GM18499 (cell line): ENCODE data around the gene OPN4.

Source experiments
- ATAC-seq: cut with Tn5 transposase; IDR thresholded peaks from one replicate; pipeline ENCODE4 v1.9.1; 2021; ENCODE audit warnings: moderate number of reproducible peaks; ENCODE audit not compliant: insufficient read depth, unreplicated experiment

OPN4 gene

DNA sequence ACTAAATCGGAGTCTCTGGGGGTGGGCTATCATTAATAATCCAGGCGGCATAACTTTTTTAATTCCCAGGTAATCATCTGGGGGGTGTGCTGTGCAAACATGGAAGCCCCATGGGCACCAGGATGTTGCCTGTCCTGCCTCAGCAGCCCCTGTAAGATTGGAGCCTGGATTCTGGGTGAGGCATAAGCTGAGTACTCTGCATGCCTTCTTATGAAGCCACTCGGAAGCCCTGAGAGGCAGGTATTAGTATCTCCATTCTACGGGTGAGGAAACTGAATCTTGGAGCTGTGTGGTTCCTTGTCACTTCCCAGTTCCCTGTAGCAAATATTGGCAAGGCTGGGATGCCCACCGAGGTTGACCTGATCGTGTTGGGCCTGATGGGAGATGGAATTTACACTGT lies 7.4 kb upstream of the OPN4 start:
- ATAC-seq, result no peak

- ATAC-seq, result no peak
Measured at GRCh38 chr10:86647773-86648703, 6.3 kb upstream of the OPN4 start.

DNA sequence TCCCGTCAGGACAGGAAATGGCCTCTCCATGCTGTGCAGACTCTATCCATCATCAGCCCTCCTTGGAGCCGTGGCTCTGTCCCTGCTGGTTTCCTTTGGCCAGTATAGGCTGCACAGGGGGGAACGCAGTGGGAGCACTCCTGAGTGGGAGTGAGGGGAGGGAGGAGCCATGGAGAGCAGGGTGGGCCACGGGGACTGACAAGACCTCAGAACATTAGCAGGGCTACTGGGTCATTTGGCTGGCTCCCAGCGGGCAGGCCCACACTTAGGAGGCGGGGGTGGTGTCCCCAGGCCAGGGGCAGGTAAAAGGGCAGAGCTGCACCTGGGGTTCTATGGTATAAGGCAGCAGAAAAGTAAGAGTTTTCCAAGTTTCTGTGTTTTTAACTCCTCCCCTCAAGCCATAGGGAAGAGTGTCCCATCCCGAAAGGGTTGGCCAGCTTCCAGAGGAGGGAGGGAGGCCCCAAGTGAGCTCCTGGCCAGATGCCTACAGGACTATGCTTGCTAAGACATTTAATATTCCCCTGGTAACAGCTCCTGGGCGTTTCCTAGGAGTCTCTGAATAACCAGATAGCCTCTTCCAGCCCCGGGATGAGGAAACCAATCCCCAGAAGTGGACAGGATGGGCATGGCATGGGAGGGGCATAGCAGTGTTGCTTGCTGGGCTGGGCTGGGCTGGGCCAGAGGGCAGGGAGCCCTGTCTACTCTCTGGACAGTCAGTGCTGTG lies 5.5 kb upstream of the OPN4 start:
- ATAC-seq, result no peak

DNA sequence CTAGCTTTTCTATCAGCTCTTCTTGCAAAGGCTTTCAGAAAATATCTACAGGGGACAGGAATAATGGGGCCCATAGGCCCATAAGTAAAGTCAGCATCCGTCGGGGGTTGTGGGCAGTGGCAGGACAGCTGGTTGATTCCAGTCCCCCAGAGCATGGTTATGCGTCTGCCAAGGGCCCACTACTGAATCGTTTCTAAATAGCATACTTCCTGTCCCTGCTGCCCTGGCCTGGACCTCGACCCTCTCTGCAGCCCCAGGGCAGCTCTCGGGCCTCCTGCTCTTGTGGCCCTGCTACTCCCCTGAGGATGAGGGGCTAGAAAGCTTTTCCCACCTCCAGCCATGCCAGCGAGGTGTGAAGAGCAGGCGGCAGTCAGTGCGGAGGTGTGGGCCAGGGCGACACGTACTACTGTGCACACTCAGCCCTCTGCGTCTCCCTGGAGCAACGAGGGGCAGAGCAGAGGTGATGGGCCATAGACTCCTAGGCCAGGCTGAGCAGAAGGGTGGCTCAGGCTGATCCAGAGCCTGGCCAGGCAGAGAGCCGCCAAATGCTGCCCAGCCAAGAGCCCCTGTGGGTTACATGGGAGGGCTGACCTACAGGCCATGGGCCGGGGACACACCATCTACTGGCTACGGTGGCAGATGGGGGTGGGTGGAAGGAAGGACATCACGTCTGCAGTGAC lies 4.7 kb upstream of the OPN4 start:
- no peak for ATAC-seq

DNA sequence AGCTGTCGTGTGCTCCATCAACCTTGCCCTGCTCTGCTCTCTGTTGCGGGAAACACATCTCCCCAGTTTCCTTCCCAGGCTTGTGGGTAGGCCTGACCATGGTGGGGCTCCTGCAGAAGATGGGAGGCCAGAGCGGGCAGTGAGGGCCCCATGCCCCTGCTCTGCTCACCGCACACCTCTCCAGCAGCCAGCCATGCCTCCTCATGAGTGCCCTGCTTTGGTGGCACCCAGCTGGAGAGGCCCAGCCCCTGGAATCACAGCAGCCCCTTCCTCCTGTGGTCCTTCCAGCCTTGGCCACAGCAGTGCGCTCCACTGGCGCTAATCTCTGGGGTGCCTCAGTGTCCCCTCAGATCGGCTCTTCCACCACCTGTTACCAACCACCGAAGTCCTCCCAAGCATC lies 4.2 kb upstream of the OPN4 start:
- ATAC-seq, result no peak

DNA sequence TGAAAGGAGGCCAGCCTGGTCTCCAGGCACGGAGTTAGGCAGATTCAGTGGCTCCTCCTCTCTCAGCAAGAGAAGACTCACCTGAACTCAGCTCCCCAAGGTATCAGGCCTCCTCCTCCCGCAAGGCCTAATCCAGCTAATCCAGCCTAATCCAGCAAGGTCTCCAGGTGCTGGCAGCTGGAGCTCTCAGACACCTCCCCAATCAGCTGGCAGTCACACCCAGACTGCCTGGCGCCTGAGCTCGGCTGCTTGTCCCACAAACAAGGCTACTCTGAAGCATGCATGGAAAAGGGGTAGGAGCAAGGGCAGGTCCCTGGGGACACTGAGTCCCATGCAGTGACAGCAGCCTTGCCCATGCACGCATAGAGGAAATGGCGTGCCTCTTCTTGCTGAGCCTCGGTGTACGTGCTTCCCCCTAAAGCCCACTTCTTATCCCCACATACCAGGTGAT lies 3.3 kb upstream of the OPN4 start:
- no peak for ATAC-seq

- ATAC-seq, result no peak
Measured at GRCh38 chr10:86651631-86652331, 2.6 kb upstream of the OPN4 start.

- no peak for ATAC-seq
Measured at GRCh38 chr10:86652361-86653202, 1.8 kb upstream of the OPN4 start.

GRCh38 chr10:86653379-86653778 lies 968 bp upstream of the OPN4 start:
- no peak for ATAC-seq

GRCh38 chr10:86653987-86654386 lies 360 bp upstream of the OPN4 start:
- no peak for ATAC-seq

DNA sequence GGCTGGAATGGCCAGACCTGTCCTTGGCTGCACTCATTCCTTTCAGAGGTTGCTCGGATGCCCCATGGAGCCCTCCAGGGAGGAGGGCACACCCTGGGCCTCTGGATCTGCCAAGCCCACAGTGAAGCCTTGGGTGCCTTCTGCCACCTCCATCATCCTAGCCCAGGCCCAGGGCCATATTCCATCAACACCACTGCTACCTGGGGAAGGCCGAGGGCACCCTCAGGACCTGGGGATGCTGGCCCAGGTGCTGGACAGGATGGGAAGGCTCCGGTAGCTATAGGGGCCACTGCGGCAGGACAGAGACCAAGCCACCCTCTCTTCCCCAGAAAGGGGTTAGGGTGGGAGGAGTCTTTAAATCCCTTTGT lies 810 bp downstream of the OPN4 start:
- no peak for ATAC-seq

DNA sequence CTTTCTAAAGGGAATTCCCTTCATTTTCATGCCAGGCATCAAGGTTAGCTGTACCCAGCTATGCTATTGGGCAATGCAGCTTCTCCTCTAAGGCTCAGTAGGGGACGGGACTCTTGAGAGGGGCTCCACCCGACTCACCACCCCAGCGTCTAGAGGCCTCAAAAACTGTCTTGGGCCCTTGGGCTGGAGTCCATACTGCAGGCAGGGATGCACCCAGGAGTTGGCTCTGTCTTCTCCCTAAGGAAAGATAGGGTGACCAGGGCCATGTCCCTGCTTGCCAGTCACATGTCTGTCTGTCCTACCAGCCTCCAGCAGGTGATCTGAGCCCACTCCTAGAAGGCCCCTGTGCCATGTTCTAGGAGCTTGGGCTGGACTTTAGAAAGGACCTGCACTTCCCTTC lies 1.2 kb downstream of the OPN4 start:
- ATAC-seq, result no peak

DNA sequence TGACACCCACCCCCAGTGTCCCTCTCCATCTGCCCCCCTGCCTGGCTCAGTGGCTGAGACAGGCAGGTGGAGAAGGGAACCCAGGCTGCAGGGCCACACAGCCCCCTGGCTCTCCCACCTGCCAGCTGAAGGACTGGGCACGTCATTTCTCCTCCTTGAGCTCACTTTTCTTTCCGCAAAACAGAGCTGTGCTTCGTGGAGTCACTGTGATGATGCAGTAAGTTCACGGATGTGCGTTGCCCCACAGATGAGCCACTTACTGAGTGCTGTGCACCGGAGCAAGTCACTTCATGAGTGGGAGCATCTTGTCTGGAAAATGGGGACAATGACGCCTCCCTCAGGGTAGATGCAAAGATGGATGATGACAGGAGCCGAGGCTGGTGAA lies 2.7 kb downstream of the OPN4 start:
- no peak for ATAC-seq

DNA sequence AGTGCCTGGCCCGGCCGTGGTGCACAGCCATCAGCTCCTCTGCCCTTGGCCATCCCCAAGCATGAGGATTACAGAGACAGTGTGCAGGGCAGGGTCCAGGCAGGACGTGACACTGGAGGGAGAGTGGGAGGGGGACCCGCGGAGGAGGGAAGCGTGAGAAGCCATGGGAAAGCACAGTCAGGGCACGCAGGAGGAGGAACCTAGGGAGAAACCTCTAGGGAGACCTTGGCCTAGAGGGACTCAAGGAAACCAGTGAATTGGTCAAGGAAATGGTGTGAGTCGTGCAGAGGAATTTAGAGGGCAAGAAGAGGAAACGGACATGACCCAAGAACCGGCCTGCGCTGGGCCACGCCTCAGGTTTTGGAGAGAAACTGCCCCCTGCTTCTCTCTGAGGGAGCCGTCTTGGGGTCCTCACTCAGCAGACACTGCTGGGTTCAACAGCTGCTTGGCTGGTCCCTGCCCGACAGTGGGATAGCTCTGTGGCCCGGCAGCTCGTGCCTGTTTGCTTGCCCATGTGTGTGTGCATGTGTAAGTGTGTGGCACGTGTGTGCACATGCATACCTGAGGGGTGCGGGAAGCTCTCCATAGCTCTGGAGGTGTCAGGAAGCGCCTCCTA lies 3.2 kb downstream of the OPN4 start:
- no peak for ATAC-seq

- no peak for ATAC-seq
Measured at GRCh38 chr10:86658261-86658741, 4.0 kb downstream of the OPN4 start.

- ATAC-seq, result no peak
Measured at GRCh38 chr10:86658751-86659150, 4.4 kb downstream of the OPN4 start.

DNA sequence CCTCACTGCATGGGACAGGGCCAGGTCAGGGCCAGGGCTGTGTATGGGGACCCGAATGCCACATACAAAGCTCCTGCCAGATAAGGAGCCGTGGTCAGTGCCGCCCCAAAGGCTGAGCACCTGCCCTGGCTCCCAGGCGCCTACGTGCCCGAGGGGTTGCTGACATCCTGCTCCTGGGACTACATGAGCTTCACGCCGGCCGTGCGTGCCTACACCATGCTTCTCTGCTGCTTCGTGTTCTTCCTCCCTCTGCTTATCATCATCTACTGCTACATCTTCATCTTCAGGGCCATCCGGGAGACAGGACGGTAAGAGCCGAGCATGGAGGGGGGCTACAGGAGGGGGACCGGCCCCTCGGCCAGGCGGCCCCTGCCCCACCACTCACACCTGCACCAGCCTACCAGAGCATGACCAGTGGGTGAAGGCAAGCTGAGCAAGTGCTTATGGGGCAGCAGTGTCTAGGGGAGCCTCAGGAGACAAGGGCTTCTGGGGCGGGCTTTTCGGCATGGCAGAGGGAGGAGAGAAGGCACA lies 4.9 kb downstream of the OPN4 start:
- no peak for ATAC-seq

- no peak for ATAC-seq
Measured at GRCh38 chr10:86659721-86660453, 5.5 kb downstream of the OPN4 start.
